HepG2 (cell line): ENCODE results near the gene AMBRA1. TPM values are rescaled to one million over a fixed set of nuclear protein-coding genes. Genes with fewer than 3 reads are reported as not detected.

Source experiments
- ATAC-seq: fragments of 200-7000 bp; cut with Tn5 transposase; 3 replicates; pipeline ENCODE4 v1.9.1; 2020; ENCODE audit warnings: mild to moderate bottlenecking, moderate library complexity
- BruUV-seq: library from RNA; stranded (reverse); fragments of 400-500 nt; replicated peaks from 2 replicates; lab custom pipeline; 2021; lab: Mats Ljungman, UMichigan
- CTCF ChIA-PET: fragments of 300-600 bp; formaldehyde crosslinking; extraction: SDS; loops from one replicate; lab custom pipeline; 2021; ENCODE audit warnings: low total read pairs, inconsistent platforms, low intra/inter-chr PET ratio; lab: Yijun Ruan, JAX
- POLR2A ChIA-PET: fragments of 350-600 bp; sonication (Branson Sonifier 250); formaldehyde crosslinking; loops from one replicate; lab custom pipeline; 2020; ENCODE audit warnings: antibody characterized with exemption, inconsistent platforms; lab: Yijun Ruan, JAX
- DNase-seq: peaks from one replicate; pipeline ENCODE4 v3.0.0-alpha.2; 2015; ENCODE audit warnings: low spot score
- FAIRE-seq: peaks from 3 replicates; lab custom pipeline; 2011; peaks lifted over from hg19 to GRCh38; lab: Jason Lieb, UNC
- H2AFZ ChIP-seq: one replicate; pipeline ENCODE4 v1.6.1; 2011; ENCODE audit warnings: low read length, inconsistent platforms
- H3K27ac ChIP-seq: fragments of 300-600 bp; 3 replicates; pipeline ENCODE4 v1.8.0; 2011; ENCODE audit warnings: mixed run types, mild to moderate bottlenecking, mixed read lengths, low read length, inconsistent platforms; ENCODE audit not compliant: insufficient read depth; ENCODE audit errors: extremely low read length
- H3K27me3 ChIP-seq, 2 experiments: fragments of 200-600 bp in 1 of 2; 2 replicates in 1 of 2; 3 replicates in 1 of 2; pipeline versions ENCODE4 v1.6.0 to v1.8.0; 2011; ENCODE audit warnings: low read length in 2 of 2, mild to moderate bottlenecking in 2 of 2, moderate library complexity in 2 of 2, inconsistent platforms in 1 of 2; ENCODE audit not compliant: insufficient read depth in 2 of 2, control insufficient read depth in 1 of 2
- H3K36me3 ChIP-seq, 2 experiments: fragments of 200-600 bp in 1 of 2; replicated peaks in 1 of 2; 2 replicates in 1 of 2; 3 replicates in 1 of 2; pipeline versions ENCODE4 v1.5.1 to v1.8.0; 2011; ENCODE audit warnings: low read length in 2 of 2, inconsistent platforms in 1 of 2; ENCODE audit not compliant: insufficient read depth in 2 of 2, control insufficient read depth in 1 of 2
- H3K4me1 ChIP-seq: 2 replicates; pipeline ENCODE4 v1.5.1; 2012; ENCODE audit warnings: low read length, inconsistent platforms; ENCODE audit not compliant: insufficient read depth
- H3K4me2 ChIP-seq: 2 replicates; pipeline ENCODE4 v1.6.0; 2011; ENCODE audit warnings: low read depth, low read length, inconsistent platforms
- H3K4me3 ChIP-seq, 3 experiments: fragments of 200-600 bp in 1 of 3; sonication (generic), shearing (Covaris generic) in 1 of 3; replicated peaks in 1 of 3; 2 replicates each; pipeline ENCODE4 v1.5.1; 2011 to 2016; ENCODE audit warnings: low read length in 3 of 3, inconsistent platforms in 2 of 3, low read depth in 2 of 3, mild to moderate bottlenecking in 2 of 3, control low read depth in 1 of 3, mixed read lengths in 1 of 3; ENCODE audit not compliant: insufficient read depth in 1 of 3
- H3K79me2 ChIP-seq: one replicate; pipeline ENCODE4 v1.6.1; 2011; ENCODE audit warnings: low read length, inconsistent platforms; ENCODE audit not compliant: insufficient read depth
- H3K9ac ChIP-seq: 2 replicates; pipeline ENCODE4 v1.6.0; 2011; ENCODE audit warnings: mild to moderate bottlenecking, low read depth, low read length, inconsistent platforms; ENCODE audit not compliant: insufficient read depth
- H3K9me3 ChIP-seq: 2 replicates; pipeline ENCODE4 v1.5.1; 2012; ENCODE audit warnings: mild to moderate bottlenecking, low read length
- H4K20me1 ChIP-seq: 2 replicates; pipeline ENCODE4 v1.6.0; 2011; ENCODE audit warnings: inconsistent platforms, mild to moderate bottlenecking, low read length, moderate library complexity; ENCODE audit not compliant: insufficient read depth
- MAFF ChIP-seq: IDR thresholded peaks from 2 replicates; pipeline ENCODE4 v1.6.1; 2011; ENCODE audit warnings: low read depth, low read length, improper control_type of control experiment
- MAFK ChIP-seq, 2 experiments: IDR thresholded peaks in 1 of 2; conservative IDR thresholded peaks in 1 of 2; 2 replicates each; pipeline ENCODE4 v1.6.1; 2011; ENCODE audit warnings: improper control_type of control experiment in 2 of 2, low read length in 2 of 2
- PRMT3 ChIP-seq: sonication (generic); formaldehyde crosslinking; IDR thresholded peaks from 2 replicates; pipeline ENCODE4 v1.8.1; 2022; ENCODE audit warnings: low read depth, mild to moderate bottlenecking, moderate library complexity, missing genetic modification reagents, borderline replicate concordance
- SAP130 ChIP-seq: IDR thresholded peaks from 2 replicates; pipeline ENCODE4 v1.6.1; 2016; ENCODE audit warnings: low read depth
- ZBTB38 ChIP-seq: sonication (generic); formaldehyde crosslinking; IDR thresholded peaks from 2 replicates; pipeline ENCODE4 v1.5.1; 2020; ENCODE audit warnings: mild to moderate bottlenecking, missing genetic modification reagents
- ZNF569 ChIP-seq: sonication (generic); formaldehyde crosslinking; IDR thresholded peaks from 2 replicates; pipeline ENCODE4 v1.5.0; 2020; ENCODE audit warnings: mild to moderate bottlenecking, missing genetic modification reagents, moderate library complexity, borderline replicate concordance
- WGBS: methylation state at CpG from one replicate; pipeline ENCODE4 v1.1.6; 2017; ENCODE audit warnings: low lambda C conversion rate; 5-methylcytosine and 5-hydroxymethylcytosine counted together
- in situ Hi-C: cut with HindIII; loops from 2 replicates; pipeline ENCODE4 v1.10.0; 2017; ENCODE audit warnings: low pct_unique_long_range_greater_than_20kb; ENCODE audit not compliant: extremely low pct_ligation_motif_present
- intact Hi-C: fragments of 100-400 bp; cut with micrococcal nuclease; formaldehyde crosslinking; loops from one replicate; pipeline ENCODE4 v1.10.0; 2022; ENCODE audit not compliant: unreplicated experiment
- polyA plus RNA-seq, 8 experiments: library from polyadenylated mRNA; depleted of rRNA in 3 of 8; stranded (reverse) in 7 of 8; unstranded in 1 of 8; fragments of >200 nt; fragmentation: Illumina TruSeq in 4 of 8; extraction: Trizol in 4 of 8; gene quantifications; 2 replicates each; pipeline versions ENCODE4 v1.2.1 to v1.2.3, GENCODE V29; 2011 to 2016; ENCODE audit warnings: low read depth in 4 of 8, missing spikeins in 1 of 8, mixed read lengths in 1 of 8; ENCODE audit not compliant: insufficient read depth in 1 of 8
- total RNA-seq, 5 experiments: library from RNA; depleted of rRNA; stranded (reverse); fragments of >200 nt; fragmentation: Illumina TruSeq; extraction: Trizol; gene quantifications; 2 replicates each; pipeline ENCODE4 v1.2.3, GENCODE V29; 2016; ENCODE audit warnings: low read depth in 1 of 5
- TF ChIP-seq, protein P1 (sequence below): sonication (generic); formaldehyde crosslinking; IDR thresholded peaks from 2 replicates; pipeline ENCODE4 v1.8.0; 2022; ENCODE audit warnings: mild to moderate bottlenecking, missing genetic modification reagents; ENCODE audit not compliant: insufficient replicate concordance

The AMBRA1 gene
- total and polyA plus RNA-seq, 2 of the 13 experiments (the other 11 are each of a cell fraction or from before 2014, with no cell fraction given), result 15.7 to 26.0 TPM

DNA sequence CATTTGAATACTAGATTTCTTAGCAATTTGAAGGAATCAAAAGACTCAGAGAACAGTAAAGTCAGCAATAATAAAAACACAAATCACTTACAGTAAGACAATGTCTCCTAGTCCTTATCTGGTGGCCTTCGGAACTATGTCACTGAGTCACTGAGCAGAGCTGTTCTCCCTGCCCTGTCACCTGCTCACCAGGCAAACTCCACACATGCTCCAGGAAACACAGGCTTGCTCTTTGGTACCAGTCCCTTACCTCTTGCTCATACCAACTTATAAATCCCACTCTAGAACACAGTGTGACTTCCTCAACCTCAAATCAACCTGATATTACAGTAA, 121.2 kb downstream of the AMBRA1 start:
- H3K4me3 ChIP-seq, result no peak overlapping the region
- H3K27ac ChIP-seq, result peak overlapping the region; percentile 8
- BruUV-seq, result no TSS peak
- peaks cover 10 to 16% of the 10 kb centered on the region in 2 experiments; a peak in 4 of 5 replicates for H3K36me3 ChIP-seq
- no peak overlapping the region for H3K4me2 ChIP-seq
- H2AFZ ChIP-seq, result no peak overlapping the region
- peaks cover 6% of the 10 kb centered on the region for H3K79me2 ChIP-seq
- 73% methylated on average over 1 of the region's 1 CpG for WGBS
- peak; percentile 15 for DNase-seq
- H4K20me1 ChIP-seq, result peaks cover 20% of the 10 kb centered on the region
- peaks cover 12% of the 10 kb centered on the region for H3K4me1 ChIP-seq
- CTCF ChIA-PET, result no interaction called here
- in situ Hi-C loops (no loop called here), intact Hi-C loops (no loop called here)
- TF ChIP-seq ZBTB38 (CRISPR knock-in tag) (no peak), SAP130 (CRISPR knock-in tag) (0 out of 2 replicates have a peak, but pooled peaks have one; percentile 14), PRMT3 (CRISPR knock-in tag) (no peak), MAFK (conservative IDR thresholded peaks at IDR 0.05 in 1 of 2, IDR thresholded peaks at IDR 0.05 in 1 of 2; ENCODE audit: low read length in 2 of 2) (peak in 1 of 2 experiments; percentile 61; a peak in 2 of 4 replicates), ZNF569 (no peak), MAFF (peak; percentile 33; the same call in 1 of the 2 replicates)
- TF ChIP-seq, protein P1, sequence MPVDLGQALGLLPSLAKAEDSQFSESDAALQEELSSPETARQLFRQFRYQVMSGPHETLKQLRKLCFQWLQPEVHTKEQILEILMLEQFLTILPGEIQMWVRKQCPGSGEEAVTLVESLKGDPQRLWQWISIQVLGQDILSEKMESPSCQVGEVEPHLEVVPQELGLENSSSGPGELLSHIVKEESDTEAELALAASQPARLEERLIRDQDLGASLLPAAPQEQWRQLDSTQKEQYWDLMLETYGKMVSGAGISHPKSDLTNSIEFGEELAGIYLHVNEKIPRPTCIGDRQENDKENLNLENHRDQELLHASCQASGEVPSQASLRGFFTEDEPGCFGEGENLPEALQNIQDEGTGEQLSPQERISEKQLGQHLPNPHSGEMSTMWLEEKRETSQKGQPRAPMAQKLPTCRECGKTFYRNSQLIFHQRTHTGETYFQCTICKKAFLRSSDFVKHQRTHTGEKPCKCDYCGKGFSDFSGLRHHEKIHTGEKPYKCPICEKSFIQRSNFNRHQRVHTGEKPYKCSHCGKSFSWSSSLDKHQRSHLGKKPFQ (CRISPR knock-in tag), result peak; percentile 1
- TF ChIP-seq, all 625 proteins: peak for 4
- ATAC-seq, result peak; percentile 69
- H3K27me3 ChIP-seq, result no peaks in the 10 kb centered on the region
- H3K9me3 ChIP-seq, result no peaks in the 10 kb centered on the region
- no peak overlapping the region for H3K9ac ChIP-seq
- no peak for FAIRE-seq
- POLR2A ChIA-PET, result no interaction called here
